HCT116 (cell line): Measurements from ENCODE around the gene ERFE. TPM values are rescaled to one million over a fixed set of nuclear protein-coding genes. Genes with fewer than 3 reads are reported as not detected.

ENCODE experiments used
- ATAC-seq: fragments of 200-7000 bp; cut with Tn5 transposase; 2 replicates; pipeline ENCODE4 v1.9.1; 2020; ENCODE audit warnings: mild to moderate bottlenecking, moderate library complexity
- BruUV-seq: library from RNA; stranded (reverse); fragments of 400-500 nt; replicated peaks from 2 replicates; lab custom pipeline; 2021; lab: Mats Ljungman, UMichigan
- CTCF ChIA-PET: fragments of 300-600 bp; sonication (Branson Sonifier 250); formaldehyde crosslinking; loops from one replicate; lab custom pipeline; 2021; ENCODE audit warnings: antibody characterized with exemption; lab: Charles Lee
- POLR2A ChIA-PET: fragments of 300-600, 350-600 bp; sonication (Branson Sonifier 250); formaldehyde crosslinking; loops from one replicate; lab custom pipeline; 2021; ENCODE audit warnings: antibody characterized with exemption; lab: Charles Lee
- RAD21 ChIA-PET, 2 experiments: fragments of 300-600 bp; sonication (Branson Sonifier 250); formaldehyde crosslinking; loops; one replicate each; lab custom pipeline; 2023; ENCODE audit warnings: low total read pairs in 2 of 2; ENCODE audit not compliant: uncharacterized antibody in 2 of 2, unreplicated experiment in 2 of 2, low non-redundant PET in 1 of 2; lab: Charles Lee
- DNase-seq: peaks from one replicate; pipeline ENCODE4 v3.0.0-alpha.2; 2010; ENCODE audit warnings: low read depth, low spot score
- H2AFZ ChIP-seq: fragments of 200-600 bp; shearing (Covaris generic), sonication (generic); 2 replicates; pipeline ENCODE4 v1.6.1; 2017; ENCODE audit warnings: low read depth, mixed run types, mixed read lengths, antibody characterized with exemption, low read length; ENCODE audit not compliant: poor library complexity, severe bottlenecking
- H3K27ac ChIP-seq: 2 replicates; pipeline ENCODE4 v1.5.1; 2012; ENCODE audit warnings: low read depth, low read length
- H3K27me3 ChIP-seq: fragments of 200-600 bp; sonication (generic); 2 replicates; pipeline ENCODE4 v1.6.1; 2016; ENCODE audit warnings: mixed run types, low read length, mixed read lengths; ENCODE audit not compliant: insufficient read depth
- H3K36me3 ChIP-seq, 2 experiments: fragments of 200-500 bp in 1 of 2; fragments of 200-600 bp in 1 of 2; sonication (Bioruptor generic) in 1 of 2; sonication (generic) in 1 of 2; 2 replicates each; pipeline versions ENCODE4 v1.5.1 to v1.6.1; 2014 to 2016; ENCODE audit warnings: low read length in 2 of 2, inconsistent platforms in 1 of 2, mixed read lengths in 1 of 2, mixed run types in 1 of 2; ENCODE audit not compliant: insufficient read depth in 2 of 2, control insufficient read depth in 1 of 2
- H3K4me1 ChIP-seq, 2 experiments: fragments of 200-600 bp in 1 of 2; sonication (generic) in 1 of 2; 2 replicates each; pipeline versions ENCODE4 v1.5.1 to v1.6.1; 2012 to 2017; ENCODE audit warnings: low read length in 2 of 2, inconsistent platforms in 1 of 2, mild to moderate bottlenecking in 1 of 2, mixed read lengths in 1 of 2, mixed run types in 1 of 2, moderate library complexity in 1 of 2; ENCODE audit not compliant: insufficient read depth in 2 of 2, control insufficient read depth in 1 of 2
- H3K4me2 ChIP-seq: fragments of 200-600 bp; sonication (generic); 2 replicates; pipeline ENCODE4 v1.6.1; 2017; ENCODE audit warnings: mixed run types, low read length, mixed read lengths
- H3K4me3 ChIP-seq, 2 experiments: fragments of 200-600 bp in 1 of 2; sonication (generic) in 1 of 2; replicated peaks in 1 of 2; 2 replicates each; pipeline ENCODE4 v1.5.1; 2011 to 2016; ENCODE audit warnings: low read length in 2 of 2, control low read depth in 1 of 2, low read depth in 1 of 2, mild to moderate bottlenecking in 1 of 2, mixed read lengths in 1 of 2, mixed run types in 1 of 2
- H3K79me2 ChIP-seq: fragments of 200-600 bp; sonication (generic); 2 replicates; pipeline ENCODE4 v1.6.1; 2017; ENCODE audit warnings: mild to moderate bottlenecking, mixed run types, low read length, moderate library complexity, mixed read lengths; ENCODE audit not compliant: insufficient read depth
- H3K9ac ChIP-seq: fragments of 200-600 bp; sonication (generic); 2 replicates; pipeline ENCODE4 v1.6.1; 2016; ENCODE audit warnings: low read length, mixed read lengths
- H3K9me2 ChIP-seq: fragments of 200-600 bp; sonication (generic), shearing (Covaris generic); 2 replicates; pipeline ENCODE4 v1.6.1; 2017; ENCODE audit warnings: mixed run types, mild to moderate bottlenecking, moderate library complexity; ENCODE audit not compliant: insufficient read depth
- H3K9me3 ChIP-seq, 2 experiments: fragments of 200-500 bp in 1 of 2; fragments of 200-600 bp in 1 of 2; sonication (Bioruptor generic) in 1 of 2; sonication (generic) in 1 of 2; 2 replicates each; pipeline ENCODE4 v1.6.1; 2014 to 2017; ENCODE audit warnings: low read length in 2 of 2, mixed read lengths in 2 of 2, inconsistent platforms in 1 of 2, low read depth in 1 of 2, mild to moderate bottlenecking in 1 of 2, mixed run types in 1 of 2, moderate library complexity in 1 of 2; ENCODE audit not compliant: control insufficient read depth in 1 of 2, insufficient read depth in 1 of 2
- H4K20me1 ChIP-seq: fragments of 200-600 bp; sonication (generic), shearing (Covaris generic); 2 replicates; pipeline ENCODE4 v1.6.1; 2017; ENCODE audit warnings: mixed run types, mild to moderate bottlenecking, moderate library complexity; ENCODE audit not compliant: insufficient read depth
- CBX3 ChIP-seq: IDR thresholded peaks from 2 replicates; pipeline ENCODE4 v1.6.1; 2012; ENCODE audit warnings: low read depth
- CEBPB ChIP-seq: IDR thresholded peaks from 2 replicates; pipeline ENCODE4 v1.6.1; 2012; ENCODE audit warnings: low read depth
- EGR1 ChIP-seq: IDR thresholded peaks from 2 replicates; pipeline ENCODE4 v1.6.1; 2012; ENCODE audit warnings: low read depth
- EZH2phosphoT487 ChIP-seq: fragments of 200-600 bp; IDR thresholded peaks from 2 replicates; pipeline ENCODE4 v1.6.1; 2018; ENCODE audit warnings: antibody characterized with exemption, borderline replicate concordance
- JUND ChIP-seq: IDR thresholded peaks from 2 replicates; pipeline ENCODE4 v1.6.1; 2012
- POLR2A ChIP-seq: IDR thresholded peaks from 2 replicates; pipeline ENCODE4 v1.7.0; 2011; ENCODE audit warnings: borderline replicate concordance; ENCODE audit not compliant: insufficient read depth, insufficient read length; ENCODE audit errors: extremely low read depth
- RAD21 ChIP-seq: IDR thresholded peaks from 2 replicates; pipeline ENCODE4 v1.6.1; 2012; ENCODE audit warnings: low read depth, mild to moderate bottlenecking
- SIN3A ChIP-seq: IDR thresholded peaks from 2 replicates; pipeline ENCODE4 v1.6.1; 2012; ENCODE audit warnings: low read depth
- SP1 ChIP-seq: IDR thresholded peaks from 2 replicates; pipeline ENCODE4 v1.6.1; 2012; ENCODE audit warnings: low read depth
- TCF7L2 ChIP-seq: IDR thresholded peaks from 2 replicates; pipeline ENCODE4 v1.7.0; 2011; ENCODE audit warnings: borderline replicate concordance, inconsistent platforms; ENCODE audit not compliant: insufficient read depth, insufficient read length; ENCODE audit errors: extremely low read depth
- YY1 ChIP-seq: IDR thresholded peaks from 2 replicates; pipeline ENCODE4 v1.6.1; 2011; ENCODE audit warnings: low read length, low read depth, moderate library complexity, mild to moderate bottlenecking; ENCODE audit not compliant: insufficient replicate concordance; ENCODE audit errors: extremely low read depth
- ZFX ChIP-seq: fragments of 450-650 bp; IDR thresholded peaks from 2 replicates; pipeline ENCODE4 v1.6.1; 2017
- ZNF274 ChIP-seq: fragments of 200-500 bp; sonication (Bioruptor generic); IDR thresholded peaks from 2 replicates; pipeline ENCODE4 v1.6.1; 2014; ENCODE audit warnings: mild to moderate bottlenecking, low read depth, low read length, inconsistent platforms
- intact Hi-C: fragments of 100-400 bp; cut with micrococcal nuclease; formaldehyde crosslinking; loops from 2 replicates; pipeline ENCODE4 v1.10.0; 2022
- total RNA-seq: library from RNA; stranded (reverse); gene quantifications from one replicate; pipeline ENCODE4 v1.2.1, GENCODE V29; 2021; ENCODE audit not compliant: unreplicated experiment
- TF ChIP-seq, protein P1 (sequence below): IDR thresholded peaks from 2 replicates; pipeline ENCODE4 v1.6.1; 2012
- TF ChIP-seq, protein P2 (sequence below): IDR thresholded peaks from 2 replicates; pipeline ENCODE4 v1.6.1; 2011; ENCODE audit warnings: mild to moderate bottlenecking, low read length, moderate library complexity; ENCODE audit not compliant: insufficient replicate concordance; ENCODE audit errors: extremely low read depth
- TF ChIP-seq, protein P3 (sequence below): IDR thresholded peaks from 2 replicates; pipeline ENCODE4 v1.6.1; 2012; ENCODE audit warnings: low read depth

Gene ERFE
- total RNA-seq, 1 experiment from 2014 or later = 17.3 TPM

DNA sequence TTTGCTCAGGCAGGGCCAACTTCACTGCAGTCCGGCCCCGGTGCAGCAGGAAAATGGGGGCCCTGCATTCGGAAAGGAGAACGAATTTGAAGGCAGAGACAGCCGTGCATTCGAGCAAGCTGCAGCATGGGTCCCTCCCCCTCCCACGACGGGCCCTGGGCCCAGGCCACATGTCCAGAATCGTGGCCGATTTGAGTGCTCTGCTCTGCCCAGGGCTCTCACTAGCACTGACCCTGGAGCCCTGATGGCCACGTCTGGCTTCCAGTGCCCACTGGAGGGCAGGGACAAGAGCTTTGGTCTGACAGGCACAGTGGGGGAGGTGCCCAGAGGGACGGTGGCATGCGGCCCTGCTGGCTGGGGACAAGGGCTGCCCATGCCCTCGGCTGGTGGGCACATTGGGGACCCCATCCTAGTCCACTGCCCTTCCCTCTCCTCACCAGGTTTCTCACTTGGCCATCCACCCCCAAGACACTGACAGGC, 34.7 kb upstream of the ERFE start:
- H3K9ac ChIP-seq = no peak overlapping the region
- TF ChIP-seq SIN3A = no peak
- no peak for TF ChIP-seq ZFX
- TF ChIP-seq EGR1 = no peak
- TF ChIP-seq ZNF274 = no peak
- no peak for TF ChIP-seq CEBPB
- TF ChIP-seq YY1 = no peak
- TF ChIP-seq, protein P1, sequence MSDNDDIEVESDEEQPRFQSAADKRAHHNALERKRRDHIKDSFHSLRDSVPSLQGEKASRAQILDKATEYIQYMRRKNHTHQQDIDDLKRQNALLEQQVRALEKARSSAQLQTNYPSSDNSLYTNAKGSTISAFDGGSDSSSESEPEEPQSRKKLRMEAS = no peak
- no peak for TF ChIP-seq TCF7L2
- no peak for TF ChIP-seq JUND
- intact Hi-C loops = no loop called here
- ChIA-PET CTCF (no interaction called here), RAD21 (no interaction called here), POLR2A (no interaction called here)
- no peak overlapping the region for H2AFZ ChIP-seq
- H4K20me1 ChIP-seq = no peaks in the 10 kb centered on the region
- H3K27ac ChIP-seq = no peak overlapping the region
- no peaks in the 10 kb centered on the region for H3K4me1 ChIP-seq
- H3K9me2 ChIP-seq = no peaks in the 10 kb centered on the region
- peaks cover 0 to 10% of the 10 kb centered on the region in 2 experiments; a peak in 1 of 4 replicates for H3K9me3 ChIP-seq
- no peaks in the 10 kb centered on the region; the same call in 1 of the 2 replicates for H3K27me3 ChIP-seq
- no TSS peak for BruUV-seq
- H3K4me2 ChIP-seq = no peak overlapping the region
- no peak for DNase-seq
- ATAC-seq = no peak
- H3K4me3 ChIP-seq = no peak overlapping the region
- no peaks in the 10 kb centered on the region for H3K36me3 ChIP-seq
- no peaks in the 10 kb centered on the region for H3K79me2 ChIP-seq

DNA sequence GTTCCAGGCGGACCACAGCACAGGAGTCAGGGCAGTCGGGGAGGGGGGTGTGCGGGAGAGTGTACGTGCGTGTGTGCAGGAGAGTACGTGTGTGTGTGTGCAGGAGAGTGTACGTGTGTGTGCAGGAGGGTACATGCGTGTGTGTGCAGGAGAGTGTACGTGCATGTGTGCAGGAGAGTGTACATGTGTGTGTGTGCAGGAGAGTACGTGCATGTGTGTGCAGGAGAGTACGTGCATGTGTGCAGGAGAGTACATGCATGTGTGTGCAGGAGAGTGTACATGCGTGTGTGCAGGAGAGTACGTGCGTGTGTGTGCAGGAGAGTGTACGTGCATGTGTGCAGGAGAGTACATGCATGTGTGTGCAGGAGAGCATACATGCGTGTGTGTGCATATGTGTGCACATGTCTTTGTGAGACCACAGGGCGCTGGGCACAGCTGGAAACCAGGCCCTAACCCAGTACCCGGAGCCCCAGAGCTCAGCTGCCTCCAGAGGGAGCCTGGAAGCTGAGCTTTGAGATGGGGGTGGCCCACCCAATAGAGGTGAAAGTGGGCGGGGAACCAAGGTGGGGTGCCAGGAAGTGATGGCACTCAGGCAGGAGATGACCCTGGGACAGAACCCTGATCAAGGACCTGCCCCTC, 34.2 kb upstream of the ERFE start:
- no peaks in the 10 kb centered on the region for H3K36me3 ChIP-seq
- no peak overlapping the region for H3K9ac ChIP-seq
- ATAC-seq = no peak
- H3K27me3 ChIP-seq = no peaks in the 10 kb centered on the region; the same call in 1 of the 2 replicates
- no TSS peak for BruUV-seq
- CTCF ChIA-PET = no interaction called here
- POLR2A ChIA-PET = no interaction called here
- no peaks in the 10 kb centered on the region for H3K79me2 ChIP-seq
- no peak overlapping the region for H3K4me3 ChIP-seq
- RAD21 ChIA-PET = no interaction called here
- intact Hi-C loops = no loop called here
- no peaks in the 10 kb centered on the region for H3K4me1 ChIP-seq
- no peak overlapping the region for H3K4me2 ChIP-seq
- no peak overlapping the region for H3K27ac ChIP-seq
- H3K9me3 ChIP-seq = peaks cover 0 to 10% of the 10 kb centered on the region in 2 experiments; a peak in 1 of 4 replicates
- H3K9me2 ChIP-seq = no peaks in the 10 kb centered on the region
- DNase-seq = no peak
- H2AFZ ChIP-seq = no peak overlapping the region
- no peaks in the 10 kb centered on the region for H4K20me1 ChIP-seq
- TF ChIP-seq, protein P2, sequence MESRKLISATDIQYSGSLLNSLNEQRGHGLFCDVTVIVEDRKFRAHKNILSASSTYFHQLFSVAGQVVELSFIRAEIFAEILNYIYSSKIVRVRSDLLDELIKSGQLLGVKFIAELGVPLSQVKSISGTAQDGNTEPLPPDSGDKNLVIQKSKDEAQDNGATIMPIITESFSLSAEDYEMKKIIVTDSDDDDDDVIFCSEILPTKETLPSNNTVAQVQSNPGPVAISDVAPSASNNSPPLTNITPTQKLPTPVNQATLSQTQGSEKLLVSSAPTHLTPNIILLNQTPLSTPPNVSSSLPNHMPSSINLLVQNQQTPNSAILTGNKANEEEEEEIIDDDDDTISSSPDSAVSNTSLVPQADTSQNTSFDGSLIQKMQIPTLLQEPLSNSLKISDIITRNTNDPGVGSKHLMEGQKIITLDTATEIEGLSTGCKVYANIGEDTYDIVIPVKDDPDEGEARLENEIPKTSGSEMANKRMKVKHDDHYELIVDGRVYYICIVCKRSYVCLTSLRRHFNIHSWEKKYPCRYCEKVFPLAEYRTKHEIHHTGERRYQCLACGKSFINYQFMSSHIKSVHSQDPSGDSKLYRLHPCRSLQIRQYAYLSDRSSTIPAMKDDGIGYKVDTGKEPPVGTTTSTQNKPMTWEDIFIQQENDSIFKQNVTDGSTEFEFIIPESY = no peak
- TF ChIP-seq POLR2A = no peak
- TF ChIP-seq, protein P3, sequence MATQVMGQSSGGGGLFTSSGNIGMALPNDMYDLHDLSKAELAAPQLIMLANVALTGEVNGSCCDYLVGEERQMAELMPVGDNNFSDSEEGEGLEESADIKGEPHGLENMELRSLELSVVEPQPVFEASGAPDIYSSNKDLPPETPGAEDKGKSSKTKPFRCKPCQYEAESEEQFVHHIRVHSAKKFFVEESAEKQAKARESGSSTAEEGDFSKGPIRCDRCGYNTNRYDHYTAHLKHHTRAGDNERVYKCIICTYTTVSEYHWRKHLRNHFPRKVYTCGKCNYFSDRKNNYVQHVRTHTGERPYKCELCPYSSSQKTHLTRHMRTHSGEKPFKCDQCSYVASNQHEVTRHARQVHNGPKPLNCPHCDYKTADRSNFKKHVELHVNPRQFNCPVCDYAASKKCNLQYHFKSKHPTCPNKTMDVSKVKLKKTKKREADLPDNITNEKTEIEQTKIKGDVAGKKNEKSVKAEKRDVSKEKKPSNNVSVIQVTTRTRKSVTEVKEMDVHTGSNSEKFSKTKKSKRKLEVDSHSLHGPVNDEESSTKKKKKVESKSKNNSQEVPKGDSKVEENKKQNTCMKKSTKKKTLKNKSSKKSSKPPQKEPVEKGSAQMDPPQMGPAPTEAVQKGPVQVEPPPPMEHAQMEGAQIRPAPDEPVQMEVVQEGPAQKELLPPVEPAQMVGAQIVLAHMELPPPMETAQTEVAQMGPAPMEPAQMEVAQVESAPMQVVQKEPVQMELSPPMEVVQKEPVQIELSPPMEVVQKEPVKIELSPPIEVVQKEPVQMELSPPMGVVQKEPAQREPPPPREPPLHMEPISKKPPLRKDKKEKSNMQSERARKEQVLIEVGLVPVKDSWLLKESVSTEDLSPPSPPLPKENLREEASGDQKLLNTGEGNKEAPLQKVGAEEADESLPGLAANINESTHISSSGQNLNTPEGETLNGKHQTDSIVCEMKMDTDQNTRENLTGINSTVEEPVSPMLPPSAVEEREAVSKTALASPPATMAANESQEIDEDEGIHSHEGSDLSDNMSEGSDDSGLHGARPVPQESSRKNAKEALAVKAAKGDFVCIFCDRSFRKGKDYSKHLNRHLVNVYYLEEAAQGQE = no peak
- no peak for TF ChIP-seq SP1
- TF ChIP-seq RAD21 = no peak
- TF ChIP-seq EZH2phosphoT487 = no peak
- no peak for TF ChIP-seq ZFX
- TF ChIP-seq CBX3 = no peak
- no peak for TF ChIP-seq SIN3A
